WTC11 (cell line): ENCODE measurements around the gene MIA3. TPM values are rescaled to one million over a fixed set of nuclear protein-coding genes. Genes with fewer than 3 reads are reported as not detected.

Source experiments
- ATAC-seq: fragments of 200-7000 bp; cut with Tn5 transposase; 2 replicates; pipeline ENCODE4 v1.10.0; 2021; ENCODE audit warnings: mild to moderate bottlenecking, moderate library complexity
- CTCF ChIA-PET: fragments of 300-600 bp; sonication (Branson Sonifier 250); formaldehyde crosslinking; loops from one replicate; lab custom pipeline; 2021; ENCODE audit warnings: antibody characterized with exemption; lab: Charles Lee
- POLR2A ChIA-PET: fragments of 350-600 bp; sonication (Branson Sonifier 250); formaldehyde crosslinking; loops from one replicate; lab custom pipeline; 2021; ENCODE audit warnings: antibody characterized with exemption; lab: Charles Lee
- DNase-seq: peaks from one replicate; pipeline ENCODE4 v3.0.0; 2021; ENCODE audit warnings: low spot score
- H3K27ac Mint-ChIP-seq: 2 replicates; pipeline ENCODE4 v1.8.0; 2021; ENCODE audit warnings: mixed read lengths
- H3K27me3 Mint-ChIP-seq: 2 replicates; pipeline ENCODE4 v1.8.0; 2021; ENCODE audit warnings: low read depth, mild to moderate bottlenecking, moderate library complexity, mixed read lengths
- H3K36me3 Mint-ChIP-seq: 2 replicates; pipeline ENCODE4 v1.8.0; 2021; ENCODE audit warnings: mixed read lengths
- H3K4me1 Mint-ChIP-seq: 2 replicates; pipeline ENCODE4 v1.8.0; 2022; ENCODE audit warnings: mixed read lengths
- H3K4me3 Mint-ChIP-seq: 2 replicates; pipeline ENCODE4 v1.8.0; 2021; ENCODE audit warnings: mild to moderate bottlenecking, moderate library complexity, mixed read lengths
- H3K9me3 Mint-ChIP-seq: 2 replicates; pipeline ENCODE4 v1.8.0; 2021; ENCODE audit warnings: mixed read lengths
- ATF2 ChIP-seq: sonication (generic); formaldehyde crosslinking; IDR thresholded peaks from 2 replicates; pipeline ENCODE4 v1.8.1; 2022; ENCODE audit warnings: low read depth, missing genetic modification reagents, borderline replicate concordance
- ELF4 ChIP-seq: sonication (generic); formaldehyde crosslinking; IDR thresholded peaks from 2 replicates; pipeline ENCODE4 v1.8.1; 2022; ENCODE audit warnings: low read depth, mild to moderate bottlenecking, moderate library complexity, missing genetic modification reagents
- EMX1 ChIP-seq: fragments of 250-450 bp; sonication (Bioruptor Pico); IDR thresholded peaks from 2 replicates; pipeline ENCODE4 v1.8.0; 2021; ENCODE audit warnings: mild to moderate bottlenecking
- FOXK1 ChIP-seq: sonication (generic); formaldehyde crosslinking; IDR thresholded peaks from 2 replicates; pipeline ENCODE4 v1.8.0; 2022; ENCODE audit warnings: mild to moderate bottlenecking, moderate library complexity, missing genetic modification reagents
- HMGA2 ChIP-seq: fragments of 250-450 bp; sonication (Bioruptor Pico); IDR thresholded peaks from 2 replicates; pipeline ENCODE4 v1.4.0; 2021; ENCODE audit warnings: mild to moderate bottlenecking, moderate library complexity
- HMGXB4 ChIP-seq: sonication (generic); formaldehyde crosslinking; IDR thresholded peaks from 2 replicates; pipeline ENCODE4 v1.8.1; 2023; ENCODE audit warnings: mild to moderate bottlenecking, moderate library complexity, missing genetic modification reagents
- IRF2 ChIP-seq: sonication (generic); formaldehyde crosslinking; IDR thresholded peaks from 2 replicates; pipeline ENCODE4 v1.8.0; 2022; ENCODE audit warnings: low read depth, missing genetic modification reagents, borderline replicate concordance
- NFE2L1 ChIP-seq: sonication (generic); formaldehyde crosslinking; IDR thresholded peaks from 2 replicates; pipeline ENCODE4 v1.8.1; 2023; ENCODE audit warnings: missing genetic modification reagents
- NR2C2 ChIP-seq: sonication (generic); formaldehyde crosslinking; IDR thresholded peaks from 2 replicates; pipeline ENCODE4 v1.8.0; 2022; ENCODE audit warnings: mild to moderate bottlenecking, missing genetic modification reagents
- TEAD1 ChIP-seq: sonication (generic); formaldehyde crosslinking; IDR thresholded peaks from 2 replicates; pipeline ENCODE4 v1.8.0; 2022; ENCODE audit warnings: mild to moderate bottlenecking, missing genetic modification reagents
- ZNF138 ChIP-seq: sonication (generic); formaldehyde crosslinking; conservative IDR thresholded peaks from 2 replicates; pipeline ENCODE4 v1.8.1; 2022; ENCODE audit warnings: mild to moderate bottlenecking, moderate library complexity, missing genetic modification reagents
- ZNF219 ChIP-seq: sonication (generic); formaldehyde crosslinking; IDR thresholded peaks from 2 replicates; pipeline ENCODE4 v1.8.0; 2023; ENCODE audit warnings: missing genetic modification reagents, mild to moderate bottlenecking, borderline replicate concordance
- ZNF423 ChIP-seq: fragments of 250-450 bp; sonication (Bioruptor Pico); IDR thresholded peaks from 2 replicates; pipeline ENCODE4 v2.1.2; 2022; ENCODE audit warnings: mild to moderate bottlenecking, moderate library complexity
- total RNA-seq: library from RNA; stranded (reverse); gene quantifications from 3 replicates; pipeline ENCODE4 v1.2.3, GENCODE V29; 2021
- TF ChIP-seq, protein P1 (sequence below): sonication (generic); formaldehyde crosslinking; IDR thresholded peaks from 2 replicates; pipeline ENCODE4 v1.8.1; 2022; ENCODE audit warnings: low read depth, mild to moderate bottlenecking, moderate library complexity, missing genetic modification reagents, borderline replicate concordance
- TF ChIP-seq, protein P2 (sequence below): sonication (generic); formaldehyde crosslinking; IDR thresholded peaks from 2 replicates; pipeline ENCODE4 v1.8.1; 2023; ENCODE audit warnings: mild to moderate bottlenecking, missing genetic modification reagents
- TF ChIP-seq, protein P3 (sequence below): sonication (generic); formaldehyde crosslinking; IDR thresholded peaks from 2 replicates; pipeline ENCODE4 v1.8.1; 2023; ENCODE audit warnings: mild to moderate bottlenecking, missing genetic modification reagents, borderline replicate concordance
- TF ChIP-seq, protein P4 (sequence below): sonication (generic); formaldehyde crosslinking; IDR thresholded peaks from 2 replicates; pipeline ENCODE4 v1.8.0; 2022; ENCODE audit warnings: mild to moderate bottlenecking, missing genetic modification reagents
- TF ChIP-seq, protein P5 (sequence below): fragments of 200-600 bp; IDR thresholded peaks from 2 replicates; pipeline ENCODE4 v1.8.0; 2022; ENCODE audit warnings: antibody characterized with exemption

The MIA3 gene
- total RNA-seq, 1 experiment from 2014 or later: 70.0 TPM

- TF ChIP-seq, protein P1, sequence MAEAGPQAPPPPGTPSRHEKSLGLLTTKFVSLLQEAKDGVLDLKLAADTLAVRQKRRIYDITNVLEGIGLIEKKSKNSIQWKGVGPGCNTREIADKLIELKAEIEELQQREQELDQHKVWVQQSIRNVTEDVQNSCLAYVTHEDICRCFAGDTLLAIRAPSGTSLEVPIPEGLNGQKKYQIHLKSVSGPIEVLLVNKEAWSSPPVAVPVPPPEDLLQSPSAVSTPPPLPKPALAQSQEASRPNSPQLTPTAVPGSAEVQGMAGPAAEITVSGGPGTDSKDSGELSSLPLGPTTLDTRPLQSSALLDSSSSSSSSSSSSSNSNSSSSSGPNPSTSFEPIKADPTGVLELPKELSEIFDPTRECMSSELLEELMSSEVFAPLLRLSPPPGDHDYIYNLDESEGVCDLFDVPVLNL (CRISPR knock-in tag): peak; percentile 52; the same call in 1 of the 2 replicates
- TF ChIP-seq, all 79 proteins: peak for 7
These were observed 94.6 kb downstream of the MIA3 start, which contains the start of the genes AIDA and BROX (continued) for GRCh38 chr1:222712253-222713090.

DNA sequence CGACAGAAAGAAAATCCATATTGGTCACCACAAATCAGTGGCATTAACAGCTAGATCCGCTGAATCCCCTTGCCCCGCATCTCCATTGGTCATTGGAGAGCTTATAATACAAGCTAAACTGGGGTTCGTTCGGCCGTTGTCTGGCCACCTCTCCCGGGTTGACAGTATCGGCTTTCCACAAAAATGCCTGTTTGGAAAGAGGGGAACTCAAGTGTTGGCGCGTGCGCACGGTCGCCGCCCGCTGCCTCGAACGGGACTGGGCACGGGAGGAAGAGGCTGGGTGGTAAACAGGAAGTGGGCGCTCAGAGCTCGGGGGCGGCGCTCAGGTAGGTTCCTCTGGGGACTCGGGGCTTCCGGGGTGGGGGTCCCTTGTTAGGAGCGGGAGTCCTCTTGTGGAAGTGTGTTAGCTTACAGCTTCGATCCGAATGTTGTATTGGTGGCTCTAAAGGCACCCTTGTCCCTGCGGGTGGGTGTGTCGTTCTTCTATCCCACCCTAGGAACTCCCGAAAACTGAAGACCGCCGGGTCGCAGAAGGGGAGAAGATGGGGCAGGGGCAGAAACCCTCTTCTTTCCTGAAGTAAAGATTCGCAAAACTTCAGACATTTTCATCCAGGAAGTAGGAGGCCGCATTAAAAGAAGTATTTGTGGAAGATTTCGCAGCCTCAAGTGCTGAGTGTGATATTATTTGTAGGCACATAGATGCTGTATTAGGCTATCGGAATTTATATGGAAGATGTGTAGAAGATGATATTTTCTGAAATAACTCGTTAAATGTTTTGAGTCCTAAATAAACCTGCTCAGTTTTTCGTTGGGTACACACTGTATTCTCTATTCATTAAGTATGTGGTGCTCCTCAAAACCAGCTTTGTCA is 95.4 kb downstream of the MIA3 start:
- Mint-ChIP-seq H3K4me3 (peak overlapping the region; percentile 94), H3K4me1 (peaks cover 16% of the 10 kb centered on the region), H3K27ac (peak overlapping the region; percentile 98), H3K36me3 (no peaks in the 10 kb centered on the region), H3K27me3 (no peaks in the 10 kb centered on the region), H3K9me3 (no peaks in the 10 kb centered on the region)
- CTCF ChIA-PET: interaction anchor here (1.8 kb wide), 1 partner anchor 377 kb away, joined by 6 read pairs; no protein-coding TSS in a partner anchor
- ATAC-seq (peak; percentile 80), DNase-seq (peak; percentile 92)
- POLR2A ChIA-PET: interaction anchor here (0.6 to 1.7 kb wide), 3 partner anchors 23 to 1656 kb away, joined by 3 to 6 read pairs (median 4); partner anchors contain the start of gene FAM177B
- TF ChIP-seq, protein P2, sequence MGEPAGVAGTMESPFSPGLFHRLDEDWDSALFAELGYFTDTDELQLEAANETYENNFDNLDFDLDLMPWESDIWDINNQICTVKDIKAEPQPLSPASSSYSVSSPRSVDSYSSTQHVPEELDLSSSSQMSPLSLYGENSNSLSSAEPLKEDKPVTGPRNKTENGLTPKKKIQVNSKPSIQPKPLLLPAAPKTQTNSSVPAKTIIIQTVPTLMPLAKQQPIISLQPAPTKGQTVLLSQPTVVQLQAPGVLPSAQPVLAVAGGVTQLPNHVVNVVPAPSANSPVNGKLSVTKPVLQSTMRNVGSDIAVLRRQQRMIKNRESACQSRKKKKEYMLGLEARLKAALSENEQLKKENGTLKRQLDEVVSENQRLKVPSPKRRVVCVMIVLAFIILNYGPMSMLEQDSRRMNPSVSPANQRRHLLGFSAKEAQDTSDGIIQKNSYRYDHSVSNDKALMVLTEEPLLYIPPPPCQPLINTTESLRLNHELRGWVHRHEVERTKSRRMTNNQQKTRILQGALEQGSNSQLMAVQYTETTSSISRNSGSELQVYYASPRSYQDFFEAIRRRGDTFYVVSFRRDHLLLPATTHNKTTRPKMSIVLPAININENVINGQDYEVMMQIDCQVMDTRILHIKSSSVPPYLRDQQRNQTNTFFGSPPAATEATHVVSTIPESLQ (CRISPR knock-in tag): no peak
- TF ChIP-seq ZNF219 (no peak), NFE2L1 (CRISPR knock-in tag) (no peak), ZNF423 (CRISPR knock-in tag) (peak; percentile 82), FOXK1 (CRISPR knock-in tag) (peak; percentile 99), IRF2 (CRISPR knock-in tag) (no peak), ELF4 (CRISPR knock-in tag) (no peak), ZNF138 (no peak), ATF2 (CRISPR knock-in tag) (no peak), HMGXB4 (no peak), NR2C2 (no peak), EMX1 (CRISPR knock-in tag) (no peak), TEAD1 (CRISPR knock-in tag) (no peak; the same call in 1 of the 2 replicates), HMGA2 (CRISPR knock-in tag) (no peak)
- TF ChIP-seq, protein P3, sequence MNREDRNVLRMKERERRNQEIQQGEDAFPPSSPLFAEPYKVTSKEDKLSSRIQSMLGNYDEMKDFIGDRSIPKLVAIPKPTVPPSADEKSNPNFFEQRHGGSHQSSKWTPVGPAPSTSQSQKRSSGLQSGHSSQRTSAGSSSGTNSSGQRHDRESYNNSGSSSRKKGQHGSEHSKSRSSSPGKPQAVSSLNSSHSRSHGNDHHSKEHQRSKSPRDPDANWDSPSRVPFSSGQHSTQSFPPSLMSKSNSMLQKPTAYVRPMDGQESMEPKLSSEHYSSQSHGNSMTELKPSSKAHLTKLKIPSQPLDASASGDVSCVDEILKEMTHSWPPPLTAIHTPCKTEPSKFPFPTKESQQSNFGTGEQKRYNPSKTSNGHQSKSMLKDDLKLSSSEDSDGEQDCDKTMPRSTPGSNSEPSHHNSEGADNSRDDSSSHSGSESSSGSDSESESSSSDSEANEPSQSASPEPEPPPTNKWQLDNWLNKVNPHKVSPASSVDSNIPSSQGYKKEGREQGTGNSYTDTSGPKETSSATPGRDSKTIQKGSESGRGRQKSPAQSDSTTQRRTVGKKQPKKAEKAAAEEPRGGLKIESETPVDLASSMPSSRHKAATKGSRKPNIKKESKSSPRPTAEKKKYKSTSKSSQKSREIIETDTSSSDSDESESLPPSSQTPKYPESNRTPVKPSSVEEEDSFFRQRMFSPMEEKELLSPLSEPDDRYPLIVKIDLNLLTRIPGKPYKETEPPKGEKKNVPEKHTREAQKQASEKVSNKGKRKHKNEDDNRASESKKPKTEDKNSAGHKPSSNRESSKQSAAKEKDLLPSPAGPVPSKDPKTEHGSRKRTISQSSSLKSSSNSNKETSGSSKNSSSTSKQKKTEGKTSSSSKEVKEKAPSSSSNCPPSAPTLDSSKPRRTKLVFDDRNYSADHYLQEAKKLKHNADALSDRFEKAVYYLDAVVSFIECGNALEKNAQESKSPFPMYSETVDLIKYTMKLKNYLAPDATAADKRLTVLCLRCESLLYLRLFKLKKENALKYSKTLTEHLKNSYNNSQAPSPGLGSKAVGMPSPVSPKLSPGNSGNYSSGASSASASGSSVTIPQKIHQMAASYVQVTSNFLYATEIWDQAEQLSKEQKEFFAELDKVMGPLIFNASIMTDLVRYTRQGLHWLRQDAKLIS (CRISPR knock-in tag): no peak
- TF ChIP-seq, protein P4, sequence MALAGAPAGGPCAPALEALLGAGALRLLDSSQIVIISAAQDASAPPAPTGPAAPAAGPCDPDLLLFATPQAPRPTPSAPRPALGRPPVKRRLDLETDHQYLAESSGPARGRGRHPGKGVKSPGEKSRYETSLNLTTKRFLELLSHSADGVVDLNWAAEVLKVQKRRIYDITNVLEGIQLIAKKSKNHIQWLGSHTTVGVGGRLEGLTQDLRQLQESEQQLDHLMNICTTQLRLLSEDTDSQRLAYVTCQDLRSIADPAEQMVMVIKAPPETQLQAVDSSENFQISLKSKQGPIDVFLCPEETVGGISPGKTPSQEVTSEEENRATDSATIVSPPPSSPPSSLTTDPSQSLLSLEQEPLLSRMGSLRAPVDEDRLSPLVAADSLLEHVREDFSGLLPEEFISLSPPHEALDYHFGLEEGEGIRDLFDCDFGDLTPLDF (CRISPR knock-in tag): 0 out of 2 replicates have a peak, but pooled peaks have one; percentile 36
- TF ChIP-seq, protein P5, sequence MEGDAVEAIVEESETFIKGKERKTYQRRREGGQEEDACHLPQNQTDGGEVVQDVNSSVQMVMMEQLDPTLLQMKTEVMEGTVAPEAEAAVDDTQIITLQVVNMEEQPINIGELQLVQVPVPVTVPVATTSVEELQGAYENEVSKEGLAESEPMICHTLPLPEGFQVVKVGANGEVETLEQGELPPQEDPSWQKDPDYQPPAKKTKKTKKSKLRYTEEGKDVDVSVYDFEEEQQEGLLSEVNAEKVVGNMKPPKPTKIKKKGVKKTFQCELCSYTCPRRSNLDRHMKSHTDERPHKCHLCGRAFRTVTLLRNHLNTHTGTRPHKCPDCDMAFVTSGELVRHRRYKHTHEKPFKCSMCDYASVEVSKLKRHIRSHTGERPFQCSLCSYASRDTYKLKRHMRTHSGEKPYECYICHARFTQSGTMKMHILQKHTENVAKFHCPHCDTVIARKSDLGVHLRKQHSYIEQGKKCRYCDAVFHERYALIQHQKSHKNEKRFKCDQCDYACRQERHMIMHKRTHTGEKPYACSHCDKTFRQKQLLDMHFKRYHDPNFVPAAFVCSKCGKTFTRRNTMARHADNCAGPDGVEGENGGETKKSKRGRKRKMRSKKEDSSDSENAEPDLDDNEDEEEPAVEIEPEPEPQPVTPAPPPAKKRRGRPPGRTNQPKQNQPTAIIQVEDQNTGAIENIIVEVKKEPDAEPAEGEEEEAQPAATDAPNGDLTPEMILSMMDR: no peak
